HS-5 (cell line): ENCODE results near the gene POU2AF3.
A peak's percentile ranks its signal among the peaks of the same experiment; 100 is the strongest.
"Not testable (repeated sequence)": the region's sequence is repeated elsewhere in the genome, so short reads cannot be mapped to it uniquely, and the experiment has no call there.

ENCODE experiments used
- DNase-seq: peaks from one replicate; pipeline ENCODE4 v3.0.0-alpha.2; 2012; ENCODE audit warnings: low read depth

Gene POU2AF3

GRCh38 chr11:111298413-111299100 is at the start of gene POU2AF3:
TSS of gene POU2AF3 (plus strand) at chr11:111298546. CDS start at chr11:111298582, 36 bp downstream.
- no peak for DNase-seq

- no peak for DNase-seq
These were observed 47.4 kb upstream of the POU2AF3 start for GRCh38 chr11:111250936-111251335.

- DNase-seq: no peak
These were observed 45.2 kb upstream of the POU2AF3 start for GRCh38 chr11:111253131-111253530.

- DNase-seq: no peak
These were observed 44.7 kb upstream of the POU2AF3 start for GRCh38 chr11:111253630-111254029.

GRCh38 chr11:111258046-111258445 is 40.3 kb upstream of the POU2AF3 start:
- no peak for DNase-seq

GRCh38 chr11:111259896-111260295 is 38.5 kb upstream of the POU2AF3 start:
- peak; percentile 26 for DNase-seq

- no peak for DNase-seq
These were observed 37.5 kb upstream of the POU2AF3 start for GRCh38 chr11:111260811-111261210.

- no peak for DNase-seq
These were observed 33.7 kb upstream of the POU2AF3 start for GRCh38 chr11:111264646-111265045.

GRCh38 chr11:111265421-111265820 is 32.9 kb upstream of the POU2AF3 start:
- no peak for DNase-seq

GRCh38 chr11:111268303-111268702 is 30.0 kb upstream of the POU2AF3 start:
- not testable (repeated sequence) for DNase-seq

GRCh38 chr11:111269146-111269868 is 29.0 kb upstream of the POU2AF3 start:
- no peak for DNase-seq

GRCh38 chr11:111272420-111272819 is 25.9 kb upstream of the POU2AF3 start:
- no peak for DNase-seq

GRCh38 chr11:111282562-111283075 is 15.7 kb upstream of the POU2AF3 start:
- DNase-seq: no peak

- peak; percentile 22 for DNase-seq
These were observed 14.3 kb upstream of the POU2AF3 start for GRCh38 chr11:111283945-111284481.

GRCh38 chr11:111285189-111286091 is 12.9 kb upstream of the POU2AF3 start:
- no peak for DNase-seq

GRCh38 chr11:111291764-111292163 is 6.6 kb upstream of the POU2AF3 start:
- DNase-seq: no peak

- not testable (repeated sequence) for DNase-seq
These were observed 5.9 kb upstream of the POU2AF3 start for GRCh38 chr11:111292408-111292807.

GRCh38 chr11:111296196-111296595 is 2.1 kb upstream of the POU2AF3 start:
- DNase-seq: no peak

- no peak for DNase-seq
These were observed 650 bp upstream of the POU2AF3 start for GRCh38 chr11:111297696-111298095.

GRCh38 chr11:111299101-111300026 is 1.0 kb downstream of the POU2AF3 start:
- DNase-seq: no peak

- DNase-seq: no peak
These were observed 2.2 kb downstream of the POU2AF3 start for GRCh38 chr11:111300569-111300968.
